Right lobe of liver (tissue), 4 donors: ENCODE measurements around the gene LMBR1.
"Not testable (repeated sequence)": the region's sequence is repeated elsewhere in the genome, so short reads cannot be mapped to it uniquely, and the experiment has no call there.

Experiments used
- CTCF ChIP-seq, 4 donors: fragments of 200-600 bp in 3 of 4; fragments of 450-650 bp in 1 of 4; IDR thresholded peaks; one replicate each; pipeline versions ENCODE4 v1.5.1 to v1.8.0; 2016 to 2022; ENCODE audit warnings: antibody characterized with exemption in 4 of 4, mild to moderate bottlenecking in 2 of 4
- POLR2A ChIP-seq: fragments of 450-650 bp; IDR thresholded peaks from one replicate; pipeline ENCODE4 v1.6.1; 2017; ENCODE audit warnings: antibody characterized with exemption, mild to moderate bottlenecking
- donor health status: DM: no; HTN: no; CAD: no.
- donor health status: DM: no; HTN: no; CAD: no.
- donor health status: DM: no; HTN: yes; CAD: no.

DNA sequence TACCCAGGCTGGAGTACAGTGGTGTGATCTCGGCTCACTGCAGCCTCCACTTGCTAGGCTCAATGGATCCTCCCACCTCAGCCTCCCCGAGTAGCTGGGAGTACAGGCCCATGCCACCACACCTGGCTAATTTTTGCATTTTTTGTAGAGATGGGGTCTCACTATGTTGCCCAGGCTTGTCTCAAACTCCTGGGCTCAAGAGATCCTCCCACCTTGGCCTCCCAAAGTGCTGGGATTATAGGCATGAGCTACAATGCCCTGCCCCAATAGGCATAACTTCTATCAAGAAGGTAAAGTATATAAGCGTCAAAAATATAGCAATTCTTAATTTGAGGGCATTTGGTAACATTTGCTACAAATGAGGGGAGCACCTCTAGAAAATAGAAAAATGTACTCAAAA is 43.8 kb upstream of the LMBR1 start:
- not testable (repeated sequence) for TF ChIP-seq CTCF (IDR thresholded peaks at IDR 0.05); POLR2A
